ENCODE results near the gene SMCR8.
"Not testable (repeated sequence)": the region's sequence is repeated elsewhere in the genome, so short reads cannot be mapped to it uniquely, and the experiment has no call there.

The SMCR8 gene

DNA sequence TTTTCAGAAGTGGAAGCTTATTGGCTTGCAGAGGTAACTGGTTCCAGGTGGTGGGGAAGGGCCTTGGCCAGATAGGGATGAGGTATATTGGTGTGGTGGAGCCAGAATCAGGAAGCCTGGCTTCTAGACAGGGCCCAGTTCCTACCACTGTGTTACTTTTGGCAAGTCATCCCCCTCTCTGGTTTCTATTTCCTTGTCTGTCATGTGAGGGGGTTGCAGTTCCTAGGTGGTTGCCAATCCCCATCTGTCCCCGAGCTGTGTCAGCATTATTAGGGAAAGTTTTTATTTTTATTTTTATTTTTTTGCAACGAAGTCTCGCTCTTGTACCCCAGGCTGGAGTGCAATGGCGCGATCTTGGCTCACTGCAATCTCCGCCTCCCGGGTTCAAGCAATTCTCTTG lies 3.0 kb downstream of the SMCR8 start:
- no peak for DNase-seq

DNA sequence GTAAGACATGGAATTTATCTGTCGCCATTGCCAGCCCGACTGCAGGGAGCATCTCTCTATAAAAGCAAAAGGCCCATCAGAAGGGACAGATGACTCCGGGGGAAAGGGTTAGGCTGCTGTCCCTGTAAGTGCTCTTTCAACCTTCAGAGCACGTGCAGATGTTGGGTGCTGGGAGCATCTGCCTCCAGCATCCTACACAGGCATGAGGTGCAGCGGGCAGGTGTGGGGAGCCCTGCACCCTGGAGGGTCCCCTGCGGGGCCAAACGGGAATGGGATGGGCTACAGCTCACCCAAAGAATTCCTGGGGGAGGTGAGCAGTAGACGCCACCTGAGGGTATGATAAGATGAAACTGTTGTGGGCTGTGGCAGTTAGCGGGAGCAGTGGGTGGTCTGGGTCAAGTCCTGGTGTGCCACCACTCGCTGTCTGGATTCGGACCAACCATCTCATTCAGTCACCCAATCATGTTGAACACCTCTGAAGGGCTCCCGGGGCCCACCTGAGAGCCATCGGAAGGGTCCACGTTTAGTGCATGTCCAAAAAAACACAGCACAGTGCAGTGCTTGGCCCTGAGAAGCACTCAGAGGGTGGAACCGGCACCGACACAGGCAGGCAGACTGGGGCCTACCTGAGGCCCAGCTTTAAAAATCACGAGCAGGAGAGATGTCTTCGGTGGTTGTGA lies 3.8 kb downstream of the SMCR8 start:
- no peak for DNase-seq

DNA sequence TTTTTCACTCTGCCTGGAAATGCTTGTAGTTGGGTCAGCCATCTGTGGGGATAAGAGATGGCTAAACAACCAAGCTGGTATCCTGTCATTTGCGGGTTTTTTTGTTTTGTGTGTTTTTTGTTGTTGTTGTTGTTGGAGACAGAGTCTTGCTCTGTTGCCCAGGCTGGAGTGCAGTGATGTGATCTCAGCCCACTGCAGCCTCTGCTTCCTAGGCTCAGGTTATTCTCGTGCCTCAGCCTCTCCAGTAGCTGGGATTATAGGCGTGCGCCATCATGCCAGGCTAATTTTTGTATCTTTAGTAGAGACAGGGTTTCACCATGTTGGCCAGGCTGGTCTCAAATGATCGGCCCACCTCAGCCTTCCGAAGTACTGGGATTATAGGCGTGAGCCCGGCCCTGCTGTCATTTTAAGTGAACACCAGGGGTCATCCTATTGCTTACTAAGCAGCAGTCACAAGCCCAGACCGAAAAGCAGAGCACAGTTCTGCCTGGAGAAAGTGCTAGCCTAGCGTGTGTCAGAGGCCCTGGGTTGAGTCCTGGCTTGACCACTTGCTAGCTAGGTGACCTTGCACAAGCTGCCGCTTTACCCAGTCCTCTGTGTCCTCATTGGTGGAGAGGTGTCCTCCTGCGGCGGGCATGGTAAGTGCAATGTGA lies 4.6 kb downstream of the SMCR8 start:
- DNase-seq, result no peak

- no peak for DNase-seq
These were observed 5.2 kb downstream of the SMCR8 start for GRCh38 chr17:18320301-18320700.

DNA sequence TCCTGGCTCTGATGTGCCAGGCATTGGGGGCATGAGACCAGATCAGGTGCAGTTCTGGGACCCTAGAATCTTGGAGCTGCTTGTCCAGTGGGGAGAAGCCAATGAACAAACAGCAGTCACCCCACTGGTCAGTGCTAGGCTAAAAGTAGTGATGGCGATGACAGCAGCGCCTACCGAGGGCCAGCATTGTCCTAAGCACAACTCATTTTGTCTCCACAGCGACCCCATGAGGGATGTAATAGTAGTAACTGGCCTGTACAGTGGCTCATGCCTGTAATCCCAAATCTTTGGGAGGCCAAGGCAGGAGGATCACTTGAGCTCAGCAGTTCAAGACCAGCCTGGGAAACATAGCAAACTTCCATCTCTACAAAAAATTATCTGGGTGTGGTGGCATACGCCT lies 6.2 kb downstream of the SMCR8 start:
- DNase-seq, result no peak

GRCh38 chr17:18322522-18322921 lies 7.4 kb downstream of the SMCR8 start:
- no peak for DNase-seq

DNA sequence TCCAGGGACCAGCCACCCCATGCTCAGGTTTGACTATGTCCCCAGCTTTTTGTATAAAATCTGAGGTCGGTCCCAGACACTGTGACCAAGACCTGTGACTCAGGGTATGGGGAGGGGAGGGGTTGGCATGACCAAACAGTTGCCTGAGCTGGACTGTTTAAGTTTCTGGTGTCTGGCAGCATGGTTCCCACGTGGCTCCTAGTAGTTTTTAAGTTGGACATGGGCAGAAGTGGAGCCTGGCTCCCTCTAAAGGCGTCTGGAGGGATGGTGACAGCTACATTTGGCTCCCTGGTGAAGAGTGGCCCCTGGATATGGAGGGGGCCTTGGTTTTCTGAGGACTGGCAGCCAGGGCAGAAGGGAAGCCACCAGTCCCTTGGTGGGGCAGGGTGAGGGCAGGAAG lies 7.9 kb downstream of the SMCR8 start:
- DNase-seq, result no peak

GRCh38 chr17:18323507-18324139 lies 8.5 kb downstream of the SMCR8 start:
- no peak for DNase-seq

GRCh38 chr17:18324140-18325050 lies 9.3 kb downstream of the SMCR8 start:
- no peak for DNase-seq

DNA sequence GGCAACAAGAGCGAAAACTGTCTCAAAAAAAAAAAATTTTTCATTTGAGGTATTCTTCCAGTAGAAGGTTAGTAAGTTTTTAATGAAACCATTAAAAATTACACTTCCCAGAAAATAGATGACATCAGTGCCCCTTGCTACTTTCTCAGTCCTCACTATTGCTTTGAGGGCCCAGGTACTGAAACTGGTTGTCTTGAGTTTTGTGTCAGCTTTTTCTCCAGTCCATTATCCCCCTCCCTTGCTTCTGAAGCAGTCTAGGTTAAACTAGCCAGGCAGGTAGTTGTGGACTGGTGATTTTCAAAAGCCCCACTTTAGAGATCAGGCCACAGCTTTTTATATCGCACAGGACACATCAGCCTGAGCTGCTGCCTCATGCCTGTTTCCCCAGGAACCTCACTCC lies 10.9 kb downstream of the SMCR8 start:
- no peak for DNase-seq

GRCh38 chr17:18326572-18326971 lies 11.5 kb downstream of the SMCR8 start:
- DNase-seq, result no peak

GRCh38 chr17:18327093-18327492 lies 12.0 kb downstream of the SMCR8 start:
- DNase-seq, result no peak

DNA sequence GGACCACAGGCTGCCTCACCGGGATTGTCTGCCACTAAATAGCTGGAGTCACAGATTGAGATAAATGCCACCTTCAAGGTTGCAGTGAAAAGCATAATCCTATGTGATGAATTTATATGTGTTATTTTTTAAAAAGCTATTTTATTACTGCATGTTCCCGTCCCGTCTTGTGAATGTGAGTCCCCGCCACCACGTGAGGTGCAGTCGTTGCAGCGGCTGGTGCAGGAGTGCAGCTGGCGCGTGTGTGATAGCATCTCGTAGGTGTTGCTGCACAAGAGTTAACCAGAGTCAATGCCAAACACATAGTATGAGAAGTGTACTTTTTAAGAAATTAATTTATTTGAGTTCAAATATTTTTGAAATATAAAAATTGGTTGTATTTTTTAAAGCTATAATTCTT lies 12.5 kb downstream of the SMCR8 start:
- no peak for DNase-seq

DNA sequence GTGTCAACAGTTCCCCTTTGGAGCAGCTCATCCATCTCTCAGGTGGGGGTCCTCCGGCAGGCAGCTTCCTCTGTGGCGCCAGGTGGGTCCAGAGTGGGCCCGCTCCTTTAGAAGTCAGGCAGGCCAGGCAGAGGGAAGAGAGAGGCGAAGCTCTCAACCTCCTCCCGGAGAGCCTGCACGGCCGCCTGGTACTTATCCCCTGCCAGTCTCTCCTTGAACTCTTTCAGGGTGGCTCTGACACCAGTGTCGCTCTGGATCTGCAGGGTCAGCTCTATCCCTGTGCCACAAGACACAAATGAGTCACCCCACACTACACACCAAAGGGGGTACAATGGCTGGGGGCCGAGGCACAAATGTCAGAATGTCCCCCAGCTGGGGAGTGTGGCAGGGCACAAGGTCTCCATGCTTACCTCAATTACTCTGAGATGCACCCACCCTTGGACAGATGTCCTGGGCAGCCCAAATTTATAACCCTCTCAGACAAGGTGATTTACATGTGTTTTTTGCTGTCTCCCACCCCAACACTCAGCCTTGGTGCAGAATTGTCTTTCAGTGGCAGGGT lies 13.6 kb downstream of the SMCR8 start:
- no peak for DNase-seq

DNA sequence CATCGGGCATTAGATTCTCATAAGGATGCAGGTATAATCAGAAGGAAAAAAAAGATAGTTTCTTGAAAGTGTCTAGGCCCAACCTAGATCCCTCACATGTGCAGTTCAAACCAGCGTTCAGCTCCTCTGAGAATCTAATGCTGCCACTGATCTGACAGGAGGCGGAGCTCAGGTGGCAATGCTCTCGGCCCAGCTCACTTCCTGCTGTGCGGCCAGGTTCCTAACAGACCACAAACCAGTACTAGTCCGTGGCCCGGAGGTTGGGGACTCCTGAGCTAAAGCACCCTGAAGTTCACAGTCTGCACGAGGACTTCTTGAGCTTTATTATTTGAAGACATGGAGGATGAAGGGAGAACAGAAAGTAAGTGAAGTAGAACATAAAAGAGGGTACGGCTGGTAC lies 16.8 kb downstream of the SMCR8 start:
- DNase-seq, result no peak

DNA sequence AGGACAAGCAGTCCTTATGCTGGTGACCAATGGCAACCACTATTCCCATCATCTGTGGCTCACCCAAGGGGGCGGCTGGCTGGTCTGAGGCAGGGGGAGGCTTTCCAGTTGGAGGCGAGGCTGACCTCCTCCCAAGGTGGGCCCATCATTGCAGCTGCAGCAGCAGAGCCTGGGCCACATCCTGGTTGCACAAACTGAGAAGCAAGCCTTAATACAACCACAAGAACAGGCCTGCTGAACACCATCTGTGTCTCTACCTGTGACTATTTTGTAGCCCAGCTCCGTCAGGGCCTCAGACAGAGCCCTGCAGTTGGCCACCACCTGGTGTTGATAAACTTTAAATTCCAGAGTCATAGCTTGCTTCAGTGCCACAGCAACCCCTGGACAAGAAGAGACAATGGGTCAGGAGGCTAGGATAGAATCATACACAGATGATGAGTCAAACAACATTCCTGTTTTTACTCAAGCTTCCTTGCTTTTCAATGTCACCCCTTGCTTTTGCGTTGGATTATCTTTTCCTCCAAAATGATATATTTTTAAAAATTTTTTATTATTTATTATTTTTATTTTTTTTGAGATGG lies 17.9 kb downstream of the SMCR8 start:
- DNase-seq, result no peak

- DNase-seq, result not testable (repeated sequence)
These were observed 23.1 kb downstream of the SMCR8 start for GRCh38 chr17:18338158-18338557.

DNA sequence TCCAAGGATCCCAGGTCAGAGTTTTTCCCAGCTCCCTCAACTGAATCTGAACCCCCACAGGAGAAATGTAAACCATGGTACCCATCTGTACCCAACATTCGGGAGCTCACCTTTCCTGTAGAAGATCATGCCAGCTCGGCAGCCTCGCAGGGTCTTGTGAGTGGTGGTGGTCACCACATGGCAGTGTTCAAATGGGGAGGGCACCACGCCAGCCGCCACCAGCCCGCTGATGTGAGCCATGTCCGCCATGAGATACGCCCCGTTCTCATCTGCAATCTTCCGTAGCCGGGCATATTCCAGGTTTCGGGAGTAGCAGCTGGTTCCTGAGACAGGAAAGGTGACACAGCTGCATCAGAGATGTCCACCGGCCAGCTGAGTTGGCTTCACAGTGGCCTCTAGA lies 24.8 kb downstream of the SMCR8 start:
- DNase-seq, result no peak

DNA sequence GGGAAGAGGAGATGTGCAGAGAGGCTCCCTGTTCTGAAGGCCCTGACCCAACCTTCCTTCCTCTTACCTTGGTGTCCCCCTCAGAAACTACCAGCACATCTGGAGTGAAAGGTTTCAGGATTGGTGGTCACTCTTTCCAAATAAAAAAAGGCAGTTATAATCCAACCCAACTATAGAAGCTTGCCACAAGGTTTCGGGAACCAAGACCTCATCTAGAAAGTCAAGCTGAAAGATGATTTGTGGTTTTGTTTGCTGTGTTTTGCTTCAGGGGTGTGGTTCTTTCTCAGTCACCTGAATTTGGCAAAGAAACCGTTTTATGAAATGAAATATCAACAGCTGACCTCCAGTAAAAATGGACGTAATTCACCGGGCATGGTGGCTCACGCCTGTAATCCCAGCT lies 28.9 kb downstream of the SMCR8 start:
- no peak for DNase-seq

- DNase-seq, result no peak
These were observed 38.4 kb downstream of the SMCR8 start for GRCh38 chr17:18353541-18353940.

DNA sequence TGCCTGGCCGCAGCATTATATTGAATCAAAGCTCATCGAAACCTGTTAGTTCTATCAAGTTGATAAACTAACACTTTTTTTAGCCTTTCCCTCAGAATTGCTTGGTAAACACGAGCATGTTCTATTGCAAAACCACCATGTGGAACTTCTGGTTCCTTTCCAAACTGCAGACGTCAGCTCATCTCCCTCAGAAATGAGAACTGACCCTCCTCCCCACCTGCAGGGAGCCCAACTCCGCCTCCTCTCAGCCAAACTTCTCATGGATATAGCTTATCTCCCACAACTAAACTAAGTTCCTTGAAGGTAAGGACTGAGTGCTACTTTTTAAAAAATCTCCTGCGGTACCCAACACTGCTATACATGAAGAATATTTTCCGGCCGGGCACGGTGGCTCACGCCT lies 41.5 kb downstream of the SMCR8 start:
- DNase-seq, result no peak

DNA sequence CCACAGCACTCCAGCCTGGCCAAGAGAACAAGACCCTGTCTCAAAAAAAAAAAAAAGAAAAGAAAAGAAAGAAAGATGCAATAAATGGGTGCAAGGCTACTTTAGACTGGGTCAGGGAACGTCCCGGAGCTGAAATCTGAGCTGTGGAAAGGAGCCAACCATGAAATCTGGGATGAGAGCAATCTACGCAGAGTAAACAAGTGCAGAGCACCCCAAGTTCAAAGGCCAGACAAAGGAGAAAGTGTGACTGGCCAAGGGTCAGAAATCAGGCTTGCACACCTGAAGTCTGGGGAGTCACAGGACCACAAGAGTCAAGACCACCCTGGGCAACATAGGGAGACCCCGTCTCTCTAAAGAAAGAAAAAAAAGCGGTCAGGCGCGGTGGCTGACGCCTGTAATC lies 45.4 kb downstream of the SMCR8 start:
- no peak for DNase-seq
